TTC549 (cell line): ENCODE data around the gene KCND3.

Experiments
- FAIRE-seq: peaks from 2 replicates; lab custom pipeline; 2012; peaks lifted over from hg19 to GRCh38; lab: Jason Lieb, UNC

Gene KCND3

GRCh38 chr1:111723871-111724270, 265.6 kb downstream of the KCND3 start:
- FAIRE-seq = no peak

GRCh38 chr1:111723091-111723806, 266.2 kb downstream of the KCND3 start:
- no peak for FAIRE-seq

- FAIRE-seq = no peak
Observed at GRCh38 chr1:111720977-111721786, 268.3 kb downstream of the KCND3 start.
